Measurements from ENCODE around the gene NDUFV3. TPM values are rescaled to one million over a fixed set of nuclear protein-coding genes. Genes with fewer than 3 reads are reported as not detected.

The NDUFV3 gene
- total and polyA plus RNA-seq, 2 experiments from 2014 or later, result 51.5 to 71.2 TPM

GRCh38 chr21:42918291-42918690 lies 25.2 kb downstream of the NDUFV3 start (continued):
- TF ChIP-seq, protein P1, sequence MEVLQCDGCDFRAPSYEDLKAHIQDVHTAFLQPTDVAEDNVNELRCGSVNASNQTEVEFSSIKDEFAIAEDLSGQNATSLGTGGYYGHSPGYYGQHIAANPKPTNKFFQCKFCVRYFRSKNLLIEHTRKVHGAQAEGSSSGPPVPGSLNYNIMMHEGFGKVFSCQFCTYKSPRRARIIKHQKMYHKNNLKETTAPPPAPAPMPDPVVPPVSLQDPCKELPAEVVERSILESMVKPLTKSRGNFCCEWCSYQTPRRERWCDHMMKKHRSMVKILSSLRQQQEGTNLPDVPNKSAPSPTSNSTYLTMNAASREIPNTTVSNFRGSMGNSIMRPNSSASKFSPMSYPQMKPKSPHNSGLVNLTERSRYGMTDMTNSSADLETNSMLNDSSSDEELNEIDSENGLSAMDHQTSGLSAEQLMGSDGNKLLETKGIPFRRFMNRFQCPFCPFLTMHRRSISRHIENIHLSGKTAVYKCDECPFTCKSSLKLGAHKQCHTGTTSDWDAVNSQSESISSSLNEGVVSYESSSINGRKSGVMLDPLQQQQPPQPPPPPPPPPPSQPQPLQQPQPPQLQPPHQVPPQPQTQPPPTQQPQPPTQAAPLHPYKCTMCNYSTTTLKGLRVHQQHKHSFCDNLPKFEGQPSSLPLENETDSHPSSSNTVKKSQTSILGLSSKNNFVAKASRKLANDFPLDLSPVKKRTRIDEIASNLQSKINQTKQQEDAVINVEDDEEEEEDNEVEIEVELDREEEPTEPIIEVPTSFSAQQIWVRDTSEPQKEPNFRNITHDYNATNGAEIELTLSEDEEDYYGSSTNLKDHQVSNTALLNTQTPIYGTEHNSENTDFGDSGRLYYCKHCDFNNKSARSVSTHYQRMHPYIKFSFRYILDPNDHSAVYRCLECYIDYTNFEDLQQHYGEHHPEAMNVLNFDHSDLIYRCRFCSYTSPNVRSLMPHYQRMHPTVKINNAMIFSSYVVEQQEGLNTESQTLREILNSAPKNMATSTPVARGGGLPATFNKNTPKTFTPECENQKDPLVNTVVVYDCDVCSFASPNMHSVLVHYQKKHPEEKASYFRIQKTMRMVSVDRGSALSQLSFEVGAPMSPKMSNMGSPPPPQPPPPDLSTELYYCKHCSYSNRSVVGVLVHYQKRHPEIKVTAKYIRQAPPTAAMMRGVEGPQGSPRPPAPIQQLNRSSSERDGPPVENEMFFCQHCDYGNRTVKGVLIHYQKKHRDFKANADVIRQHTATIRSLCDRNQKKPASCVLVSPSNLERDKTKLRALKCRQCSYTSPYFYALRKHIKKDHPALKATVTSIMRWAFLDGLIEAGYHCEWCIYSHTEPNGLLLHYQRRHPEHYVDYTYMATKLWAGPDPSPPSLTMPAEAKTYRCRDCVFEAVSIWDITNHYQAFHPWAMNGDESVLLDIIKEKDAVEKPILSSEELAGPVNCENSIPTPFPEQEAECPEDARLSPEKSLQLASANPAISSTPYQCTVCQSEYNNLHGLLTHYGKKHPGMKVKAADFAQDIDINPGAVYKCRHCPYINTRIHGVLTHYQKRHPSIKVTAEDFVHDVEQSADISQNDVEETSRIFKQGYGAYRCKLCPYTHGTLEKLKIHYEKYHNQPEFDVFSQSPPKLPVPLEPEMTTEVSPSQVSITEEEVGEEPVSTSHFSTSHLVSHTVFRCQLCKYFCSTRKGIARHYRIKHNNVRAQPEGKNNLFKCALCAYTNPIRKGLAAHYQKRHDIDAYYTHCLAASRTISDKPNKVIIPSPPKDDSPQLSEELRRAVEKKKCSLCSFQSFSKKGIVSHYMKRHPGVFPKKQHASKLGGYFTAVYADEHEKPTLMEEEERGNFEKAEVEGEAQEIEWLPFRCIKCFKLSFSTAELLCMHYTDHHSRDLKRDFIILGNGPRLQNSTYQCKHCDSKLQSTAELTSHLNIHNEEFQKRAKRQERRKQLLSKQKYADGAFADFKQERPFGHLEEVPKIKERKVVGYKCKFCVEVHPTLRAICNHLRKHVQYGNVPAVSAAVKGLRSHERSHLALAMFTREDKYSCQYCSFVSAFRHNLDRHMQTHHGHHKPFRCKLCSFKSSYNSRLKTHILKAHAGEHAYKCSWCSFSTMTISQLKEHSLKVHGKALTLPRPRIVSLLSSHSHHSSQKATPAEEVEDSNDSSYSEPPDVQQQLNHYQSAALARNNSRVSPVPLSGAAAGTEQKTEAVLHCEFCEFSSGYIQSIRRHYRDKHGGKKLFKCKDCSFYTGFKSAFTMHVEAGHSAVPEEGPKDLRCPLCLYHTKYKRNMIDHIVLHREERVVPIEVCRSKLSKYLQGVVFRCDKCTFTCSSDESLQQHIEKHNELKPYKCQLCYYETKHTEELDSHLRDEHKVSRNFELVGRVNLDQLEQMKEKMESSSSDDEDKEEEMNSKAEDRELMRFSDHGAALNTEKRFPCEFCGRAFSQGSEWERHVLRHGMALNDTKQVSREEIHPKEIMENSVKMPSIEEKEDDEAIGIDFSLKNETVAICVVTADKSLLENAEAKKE (CRISPR knock-in tag; IDR thresholded peaks at IDR 0.05), result no peak
- TF ChIP-seq EZH2phosphoT487 (IDR thresholded peaks at IDR 0.05; ENCODE audit: unreplicated experiment) (no peak), EZH2 (IDR thresholded peaks at IDR 0.05; ENCODE audit: low read depth, unreplicated experiment) (no peak), POLR2AphosphoS5 (IDR thresholded peaks at IDR 0.05; ENCODE audit: low read depth) (no peak)

GRCh38 chr21:42921927-42922326 lies 28.8 kb downstream of the NDUFV3 start:
- ATAC-seq (no peak), DNase-seq (ENCODE audit: low spot score) (no peak)
- no peak overlapping the region for H2AFZ ChIP-seq
- Mint-ChIP-seq H3K4me1 (peaks cover 22% of the 10 kb centered on the region), H3K9me3 (no peaks in the 10 kb centered on the region; the same call in 2 of the 3 replicates), H3K27ac (no peak overlapping the region; the same call in 1 of the 2 replicates), H3K36me3 (ENCODE audit: low read depth) (peaks cover 10% of the 10 kb centered on the region), H3K27me3 (ENCODE audit: insufficient read depth, low read depth, poor library complexity) (peaks cover 11% of the 10 kb centered on the region), H3K4me3 (no peak overlapping the region)
- no peak overlapping the region for H3K27ac ChIP-seq (ENCODE audit: low read depth)
- peaks cover 23% of the 10 kb centered on the region; the same call in 1 of the 2 replicates for H3K4me1 ChIP-seq (ENCODE audit: insufficient read depth)
- H3K4me2 ChIP-seq, result no peak overlapping the region
- H3F3A ChIP-seq (replicated peaks; ENCODE audit: low read depth), result no peaks in the 10 kb centered on the region
- H3K27me3 ChIP-seq (ENCODE audit: insufficient read depth), result no peaks in the 10 kb centered on the region
- H3K79me2 ChIP-seq (replicated peaks; ENCODE audit: insufficient read depth), result peaks cover 6% of the 10 kb centered on the region; the same call in 1 of the 2 replicates
- H3K4me3 ChIP-seq, result no peak overlapping the region
- H4K20me1 ChIP-seq (replicated peaks; ENCODE audit: insufficient read depth), result no peaks in the 10 kb centered on the region
- peaks cover 5% of the 10 kb centered on the region for H3K36me3 ChIP-seq (ENCODE audit: insufficient read depth)
- H3K9me2 ChIP-seq (ENCODE audit: insufficient read depth), result no peaks in the 10 kb centered on the region
- no peak for TF ChIP-seq EZH2 (IDR thresholded peaks at IDR 0.05; ENCODE audit: low read depth, unreplicated experiment)
- TF ChIP-seq, protein P1 (CRISPR knock-in tag; IDR thresholded peaks at IDR 0.05), result no peak
- no peak for TF ChIP-seq NANOG (IDR thresholded peaks at IDR 0.05; ENCODE audit: borderline replicate concordance)
- no peak for TF ChIP-seq CTCF (conservative IDR thresholded peaks at IDR 0.05; ENCODE audit: low read depth in 2 of 2)
- TF ChIP-seq ZNF331 (CRISPR knock-in tag; IDR thresholded peaks at IDR 0.05; ENCODE audit: low read depth), result no peak
- TF ChIP-seq CREB1 (CRISPR knock-in tag; IDR thresholded peaks at IDR 0.05; ENCODE audit: low read depth), result no peak

All from GM23338 (cell line).